ENCODE measurements around the gene CMTM8. TPM values are rescaled to one million over a fixed set of nuclear protein-coding genes. Genes with fewer than 3 reads are reported as not detected.

The CMTM8 gene
- total RNA-seq, 1 donor from 2014 or later, result 7.5 TPM

GRCh38 chr3:32359766-32360492, 121.4 kb downstream of the CMTM8 start:
- DNase-seq (ENCODE audit: low read depth), result no peak

GRCh38 chr3:32360493-32360827, 122.0 kb downstream of the CMTM8 start:
- H3K36me3 ChIP-seq (ENCODE audit: control insufficient read depth, insufficient read depth, low read length), result no peaks in the 10 kb centered on the region
- DNase-seq (ENCODE audit: low read depth), result no peak
- no peak for TF ChIP-seq CTCF (IDR thresholded peaks at IDR 0.05; ENCODE audit: insufficient read depth, low read length, poor library complexity, severe bottlenecking)

More at GRCh38 chr3:32359766-32360492, 121.4 kb downstream of the CMTM8 start:
- Histone ChIP-seq H3K4me3 (ENCODE audit: low read depth, low read length) (no peak overlapping the region), H3K36me3 (ENCODE audit: control insufficient read depth, insufficient read depth, low read length) (no peaks in the 10 kb centered on the region), H3K27me3 (ENCODE audit: control insufficient read depth, insufficient read depth, low read length) (no peaks in the 10 kb centered on the region)
- no peak for TF ChIP-seq CTCF (IDR thresholded peaks at IDR 0.05; ENCODE audit: insufficient read depth, low read length, poor library complexity, severe bottlenecking)

GRCh38 chr3:32366638-32367397, 128.3 kb downstream of the CMTM8 start:
- Histone ChIP-seq H3K4me3 (ENCODE audit: low read depth, low read length) (no peak overlapping the region), H3K36me3 (ENCODE audit: control insufficient read depth, insufficient read depth, low read length) (no peaks in the 10 kb centered on the region), H3K27me3 (ENCODE audit: control insufficient read depth, insufficient read depth, low read length) (no peaks in the 10 kb centered on the region)
- TF ChIP-seq CTCF (IDR thresholded peaks at IDR 0.05; ENCODE audit: insufficient read depth, low read length, poor library complexity, severe bottlenecking), result no peak
- no peak for DNase-seq (ENCODE audit: low read depth)

More at GRCh38 chr3:32360493-32360827, 122.0 kb downstream of the CMTM8 start:
- no peaks in the 10 kb centered on the region for H3K27me3 ChIP-seq (ENCODE audit: control insufficient read depth, insufficient read depth, low read length)
- H3K4me3 ChIP-seq (ENCODE audit: low read depth, low read length), result no peak overlapping the region

- DNase-seq (ENCODE audit: low read depth), result no peak
- Histone ChIP-seq H3K27me3 (ENCODE audit: control insufficient read depth, insufficient read depth, low read length) (no peaks in the 10 kb centered on the region), H3K4me3 (ENCODE audit: low read depth, low read length) (no peak overlapping the region), H3K36me3 (ENCODE audit: control insufficient read depth, insufficient read depth, low read length) (no peaks in the 10 kb centered on the region)
- TF ChIP-seq CTCF (IDR thresholded peaks at IDR 0.05; ENCODE audit: insufficient read depth, low read length, poor library complexity, severe bottlenecking), result no peak
Measured at GRCh38 chr3:32367442-32367841, 129.0 kb downstream of the CMTM8 start.

GRCh38 chr3:32371461-32372212, 133.2 kb downstream of the CMTM8 start:
- TF ChIP-seq CTCF (IDR thresholded peaks at IDR 0.05; ENCODE audit: insufficient read depth, low read length, poor library complexity, severe bottlenecking), result no peak
- H3K4me3 ChIP-seq (ENCODE audit: low read depth, low read length), result no peak overlapping the region
- DNase-seq (ENCODE audit: low read depth), result no peak
- H3K27me3 ChIP-seq (ENCODE audit: control insufficient read depth, insufficient read depth, low read length), result no peaks in the 10 kb centered on the region
- H3K36me3 ChIP-seq (ENCODE audit: control insufficient read depth, insufficient read depth, low read length), result no peaks in the 10 kb centered on the region
